ENCODE results near the gene PRELID2. TPM values are rescaled to one million over a fixed set of nuclear protein-coding genes. Genes with fewer than 3 reads are reported as not detected.

PRELID2 gene
- polyA plus RNA-seq, 1 donor (not counting 4 experiments of a cell fraction or from before 2014, with no cell fraction given) = 5.1 TPM

GRCh38 chr5:145804701-145805100 lies 30.4 kb downstream of the PRELID2 start:
- Histone ChIP-seq H3K4me2 (ENCODE audit: control insufficient read depth, extremely low read depth, insufficient read depth, low read depth, low read length) (no peak overlapping the region), H3K27me3 (ENCODE audit: control insufficient read depth, extremely low read depth, insufficient read depth, low read length) (no peaks in the 10 kb centered on the region), H3K9me3 (ENCODE audit: control insufficient read depth, low read depth, low read length) (no peaks in the 10 kb centered on the region), H3K9me1 (ENCODE audit: control insufficient read depth, extremely low read depth, insufficient read depth, low read length) (no peaks in the 10 kb centered on the region), H3K4me1 (ENCODE audit: control insufficient read depth, extremely low read depth, insufficient read depth, low read length) (peaks cover 9% of the 10 kb centered on the region), H3K79me2 (ENCODE audit: control insufficient read depth, insufficient read depth, low read length) (no peaks in the 10 kb centered on the region), H3K4me3 (ENCODE audit: control insufficient read depth in 2 of 3, extremely low read depth in 1 of 3, insufficient read depth in 2 of 3, low read depth in 1 of 3, low read length in 3 of 3) (no peak overlapping the region), H3K36me3 (ENCODE audit: control insufficient read depth in 2 of 2, extremely low read depth in 1 of 2, insufficient read depth in 2 of 2, low read length in 2 of 2) (no peaks in the 10 kb centered on the region), H3K27ac (ENCODE audit: control insufficient read depth, insufficient read depth, low read length) (no peak overlapping the region), H3K9ac (ENCODE audit: control insufficient read depth, extremely low read depth, insufficient read depth, low read length) (no peak overlapping the region), H2AFZ (ENCODE audit: control insufficient read depth, low read length) (no peak overlapping the region), H4K20me1 (ENCODE audit: control insufficient read depth, extremely low read depth, insufficient read depth, low read length) (no peaks in the 10 kb centered on the region)
- FAIRE-seq (no peak), DNase-seq (ENCODE audit: low read depth, low spot score) (no peak)
- dilution Hi-C loops (cut with MboI; ENCODE audit: extremely low pct_ligation_motif_present, low sequenced_read_pairs) = no loop called here
- TF ChIP-seq EZH2 (IDR thresholded peaks at IDR 0.05; ENCODE audit: low read length) = no peak

GRCh38 chr5:145803112-145804004 lies 31.8 kb downstream of the PRELID2 start:
- Histone ChIP-seq H3K79me2 (ENCODE audit: control insufficient read depth, insufficient read depth, low read length) (no peaks in the 10 kb centered on the region), H3K9me1 (ENCODE audit: control insufficient read depth, extremely low read depth, insufficient read depth, low read length) (no peaks in the 10 kb centered on the region), H3K4me3 (ENCODE audit: control insufficient read depth in 2 of 3, extremely low read depth in 1 of 3, insufficient read depth in 2 of 3, low read depth in 1 of 3, low read length in 3 of 3) (no peak overlapping the region), H3K9ac (ENCODE audit: control insufficient read depth, extremely low read depth, insufficient read depth, low read length) (no peak overlapping the region), H3K27ac (ENCODE audit: control insufficient read depth, insufficient read depth, low read length) (no peak overlapping the region), H2AFZ (ENCODE audit: control insufficient read depth, low read length) (peak overlapping the region; percentile 45), H3K36me3 (ENCODE audit: control insufficient read depth in 2 of 2, extremely low read depth in 1 of 2, insufficient read depth in 2 of 2, low read length in 2 of 2) (no peaks in the 10 kb centered on the region), H3K27me3 (ENCODE audit: control insufficient read depth, extremely low read depth, insufficient read depth, low read length) (no peaks in the 10 kb centered on the region), H4K20me1 (ENCODE audit: control insufficient read depth, extremely low read depth, insufficient read depth, low read length) (no peaks in the 10 kb centered on the region), H3K4me2 (ENCODE audit: control insufficient read depth, extremely low read depth, insufficient read depth, low read depth, low read length) (no peak overlapping the region), H3K4me1 (ENCODE audit: control insufficient read depth, extremely low read depth, insufficient read depth, low read length) (peaks cover 9% of the 10 kb centered on the region), H3K9me3 (ENCODE audit: control insufficient read depth, low read depth, low read length) (no peaks in the 10 kb centered on the region)
- no peak for FAIRE-seq
- TF ChIP-seq CTCF (optimal IDR thresholded peaks at IDR 0.05 in 1 of 3, IDR thresholded peaks at IDR 0.05 in 1 of 3, conservative IDR thresholded peaks at IDR 0.05 in 1 of 3; ENCODE audit: extremely low read depth in 1 of 3, insufficient read depth in 2 of 3, low read length in 3 of 3) = no peak
- no peak for TF ChIP-seq EZH2 (IDR thresholded peaks at IDR 0.05; ENCODE audit: low read length)
- dilution Hi-C loops (cut with MboI; ENCODE audit: extremely low pct_ligation_motif_present, low sequenced_read_pairs) = no loop called here
- DNase-seq (ENCODE audit: low read depth, low spot score) = no peak
